IMR-90 (cell line): Measurements from ENCODE around the gene SH3BP5. TPM values are rescaled to one million over a fixed set of nuclear protein-coding genes. Genes with fewer than 3 reads are reported as not detected.

Experiments
- ATAC-seq: fragments of 200-7000 bp; cut with Tn5 transposase; 2 replicates; pipeline ENCODE4 v1.9.1; 2020; ENCODE audit warnings: low read depth, mild to moderate bottlenecking, moderate library complexity
- BruUV-seq: library from RNA; stranded (reverse); fragments of 400-500 nt; replicated peaks from 2 replicates; lab custom pipeline; 2021; lab: Mats Ljungman, UMichigan
- CTCF ChIA-PET: fragments of 300-600 bp; formaldehyde crosslinking; extraction: SDS; loops from one replicate; lab custom pipeline; 2021; ENCODE audit warnings: antibody characterized with exemption; lab: Yijun Ruan, JAX
- POLR2A ChIA-PET: fragments of 300-600 bp; sonication (Branson Sonifier 250); formaldehyde crosslinking; loops from one replicate; lab custom pipeline; 2022; ENCODE audit warnings: antibody characterized with exemption; ENCODE audit not compliant: unreplicated experiment; lab: Charles Lee
- DNase-seq: peaks from one replicate; pipeline ENCODE4 v3.0.0; 2013
- H2AFZ ChIP-seq: replicated peaks from 2 replicates; pipeline ENCODE3; 2013; ENCODE audit warnings: low read length, mild to moderate bottlenecking; ENCODE audit not compliant: poor library complexity
- H2AK5ac ChIP-seq: 2 replicates; pipeline ENCODE4 v1.6.1; 2013; ENCODE audit warnings: low read depth, low read length, inconsistent platforms
- H2AK9ac ChIP-seq: replicated peaks from 2 replicates; pipeline ENCODE3; 2013; ENCODE audit warnings: mild to moderate bottlenecking, low read depth, low read length, moderate library complexity; ENCODE audit not compliant: poor library complexity
- H2BK120ac ChIP-seq: 2 replicates; pipeline ENCODE4 v1.6.1; 2013; ENCODE audit warnings: low read depth, low read length, inconsistent platforms
- H2BK15ac ChIP-seq: 3 replicates; pipeline ENCODE4 v1.6.1; 2013; ENCODE audit warnings: low read depth, low read length, inconsistent platforms
- H2BK20ac ChIP-seq: 2 replicates; pipeline ENCODE4 v1.6.1; 2013; ENCODE audit warnings: low read depth, mild to moderate bottlenecking, inconsistent platforms, low read length, moderate library complexity
- H2BK5ac ChIP-seq: 2 replicates; pipeline ENCODE4 v1.6.1; 2013; ENCODE audit warnings: mild to moderate bottlenecking, low read depth, low read length, inconsistent platforms; ENCODE audit not compliant: poor library complexity, severe bottlenecking
- H3K14ac ChIP-seq: replicated peaks from 2 replicates; pipeline ENCODE4 v1.6.1; 2013; ENCODE audit warnings: low read depth, low read length, inconsistent platforms
- H3K18ac ChIP-seq: 2 replicates; pipeline ENCODE4 v1.6.1; 2013; ENCODE audit warnings: low read depth, low read length, control low read depth
- H3K23ac ChIP-seq: 2 replicates; pipeline ENCODE4 v1.6.1; 2013; ENCODE audit warnings: low read depth, low read length, inconsistent platforms
- H3K27ac ChIP-seq: 2 replicates; pipeline ENCODE4 v1.5.1; 2013; ENCODE audit warnings: mild to moderate bottlenecking, control low read depth, low read length; ENCODE audit not compliant: insufficient read depth
- H3K27me3 ChIP-seq: 2 replicates; pipeline ENCODE4 v1.6.1; 2013; ENCODE audit warnings: low read length; ENCODE audit not compliant: control insufficient read depth, insufficient read depth
- H3K36me3 ChIP-seq: 2 replicates; pipeline ENCODE4 v1.6.1; 2013; ENCODE audit warnings: low read length, mixed read lengths; ENCODE audit not compliant: control insufficient read depth, insufficient read depth
- H3K4ac ChIP-seq: 2 replicates; pipeline ENCODE4 v1.6.1; 2013; ENCODE audit warnings: low read depth, low read length, inconsistent platforms
- H3K4me1 ChIP-seq: 2 replicates; pipeline ENCODE4 v1.6.1; 2013; ENCODE audit warnings: low read length, mixed read lengths; ENCODE audit not compliant: control insufficient read depth, insufficient read depth
- H3K4me2 ChIP-seq: 2 replicates; pipeline ENCODE4 v1.6.1; 2013; ENCODE audit warnings: low read depth, mild to moderate bottlenecking, control low read depth, low read length, moderate library complexity
- H3K4me3 ChIP-seq: 2 replicates; pipeline ENCODE4 v1.5.1; 2013; ENCODE audit warnings: low read depth, mild to moderate bottlenecking, control low read depth, low read length, moderate library complexity; ENCODE audit not compliant: insufficient read depth
- H3K56ac ChIP-seq: 2 replicates; pipeline ENCODE4 v1.6.1; 2013; ENCODE audit warnings: low read length, inconsistent platforms; ENCODE audit not compliant: insufficient read depth; ENCODE audit errors: extremely low read depth
- H3K79me1 ChIP-seq, 2 experiments: 2 replicates each; pipeline ENCODE4 v1.6.1; 2013; ENCODE audit warnings: low read length in 2 of 2, inconsistent platforms in 1 of 2, low read depth in 1 of 2
- H3K9ac ChIP-seq: 2 replicates; pipeline ENCODE4 v1.6.1; 2013; ENCODE audit warnings: low read depth, low read length, control low read depth
- H3K9me1 ChIP-seq: 2 replicates; pipeline ENCODE4 v1.6.1; 2013; ENCODE audit warnings: low read length, inconsistent platforms; ENCODE audit not compliant: insufficient read depth
- H3K9me3 ChIP-seq: 2 replicates; pipeline ENCODE4 v1.6.1; 2013; ENCODE audit warnings: low read length; ENCODE audit not compliant: control insufficient read depth, insufficient read depth
- H4K20me1 ChIP-seq: 2 replicates; pipeline ENCODE4 v1.6.1; 2013; ENCODE audit warnings: low read length, inconsistent platforms; ENCODE audit not compliant: insufficient read depth
- H4K5ac ChIP-seq: 2 replicates; pipeline ENCODE4 v1.6.1; 2013; ENCODE audit warnings: mild to moderate bottlenecking, low read depth, low read length, control low read depth
- H4K8ac ChIP-seq, 2 experiments: 2 replicates each; pipeline ENCODE4 v1.6.1; 2013; ENCODE audit warnings: low read depth in 2 of 2, low read length in 2 of 2, control low read depth in 1 of 2, inconsistent platforms in 1 of 2
- H4K91ac ChIP-seq: 2 replicates; pipeline ENCODE4 v1.6.1; 2013; ENCODE audit warnings: low read depth, low read length, inconsistent platforms; ENCODE audit not compliant: insufficient read depth
- CHD1 ChIP-seq: IDR thresholded peaks from 2 replicates; pipeline ENCODE4 v1.6.1; 2012; ENCODE audit warnings: low read depth, low read length, improper control_type of control experiment
- FOS ChIP-seq: fragments of 150-350 bp; IDR thresholded peaks from 2 replicates; pipeline ENCODE4 v1.6.1; 2016; ENCODE audit warnings: low read depth, low read length
- WGBS, 2 experiments: methylation state at CpG; one replicate each; pipeline versions ENCODE4 v1.1.5 to v1.1.7; 2013; ENCODE audit warnings: missing lambda C conversion rate in 2 of 2; ENCODE audit not compliant: insufficient read length in 1 of 2; ENCODE audit errors: extremely low coverage in 2 of 2; 5-methylcytosine and 5-hydroxymethylcytosine counted together
- dilution Hi-C: fragments of 300-500 bp; cut with HindIII; formaldehyde crosslinking; loops from one replicate; pipeline ENCODE4 v1.14.3; 2018; ENCODE audit warnings: low sequenced_read_pairs; ENCODE audit not compliant: unreplicated experiment
- in situ Hi-C: fragments of 300-500 bp; cut with MboI; formaldehyde crosslinking; loops from 3 replicates; pipeline ENCODE4 v1.14.3; 2019; ENCODE audit warnings: low sequenced_read_pairs, inconsistent platforms, mixed read lengths
- intact Hi-C: fragments of 100-400 bp; cut with micrococcal nuclease; formaldehyde crosslinking; loops from 2 replicates; pipeline ENCODE4 v1.10.0; 2022
- polyA plus RNA-seq, 3 experiments: library from polyadenylated mRNA; depleted of rRNA; stranded (reverse); fragments of >200 nt; gene quantifications; 2 replicates each; pipeline ENCODE4 v1.2.3, GENCODE V29; 2012; ENCODE audit warnings: low replicate concordance in 1 of 3
- total RNA-seq: library from RNA; depleted of rRNA; stranded (reverse); fragments of >200 nt; gene quantifications from 2 replicates; pipeline ENCODE4 v1.2.3, GENCODE V29; 2012

The SH3BP5 gene
- total and polyA plus RNA-seq, 2 of the 4 experiments (the other 2 are of a cell fraction): 14.0 to 23.5 TPM

DNA sequence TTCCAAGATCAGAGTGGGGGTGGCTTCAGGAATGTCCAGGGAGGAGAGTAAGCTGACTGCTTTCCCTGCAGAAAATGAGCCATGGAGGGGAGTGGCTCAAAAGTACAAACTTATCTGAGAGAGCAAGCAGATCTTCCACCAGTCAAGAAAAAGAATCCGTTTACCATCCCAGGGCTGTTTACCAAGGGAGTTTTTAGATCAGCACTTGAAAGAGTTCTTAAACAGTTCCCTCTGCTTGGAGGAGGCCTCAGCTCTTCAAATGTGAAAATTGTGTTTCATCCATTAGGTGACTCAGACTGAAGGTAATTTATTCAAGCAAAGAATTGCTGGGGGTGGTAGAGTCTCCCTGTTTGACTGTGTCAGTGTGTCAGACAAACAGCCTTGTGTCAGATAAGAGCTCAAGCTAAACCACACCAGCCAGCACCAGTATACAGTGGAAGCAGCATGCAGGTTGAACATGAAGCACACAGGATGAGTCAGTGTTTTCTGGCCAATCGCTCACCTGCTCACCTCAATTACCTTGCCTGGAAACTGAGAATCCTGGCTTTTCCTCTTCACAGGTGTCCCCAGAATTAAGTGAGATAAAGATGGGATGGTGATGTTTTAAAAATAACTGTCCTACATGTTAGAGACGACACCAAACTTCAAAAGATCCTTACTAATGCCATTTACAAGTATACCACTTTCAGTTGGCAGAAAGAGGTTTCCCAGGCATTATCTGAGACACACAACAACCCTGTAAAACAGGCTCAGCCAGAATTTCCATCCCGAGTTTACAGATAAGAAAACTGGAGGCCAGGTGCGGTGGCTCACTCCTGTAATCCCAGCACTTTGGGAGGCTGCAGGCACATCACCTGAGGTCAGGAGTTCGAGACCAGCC lies 21.7 kb downstream of the SH3BP5 start:
- peaks cover 3% of the 10 kb centered on the region; the same call in 1 of the 2 replicates for H3K9me1 ChIP-seq
- TF ChIP-seq FOS (peak; percentile 25; the same call in 1 of the 2 replicates), CHD1 (no peak)
- no peak overlapping the region for H4K5ac ChIP-seq
- WGBS, 2 experiments: 100% methylated on average over 2 of the region's 6 CpGs; no CpG with 5 or more reads in 1 of the 2 experiments
- no peaks in the 10 kb centered on the region for H3K27me3 ChIP-seq
- no peak overlapping the region for H3K18ac ChIP-seq
- no peak overlapping the region for H3K4ac ChIP-seq
- no peak overlapping the region for H2BK5ac ChIP-seq
- no peak overlapping the region for H3K56ac ChIP-seq
- POLR2A ChIA-PET: no interaction called here
- intact Hi-C loops: no loop called here
- dilution Hi-C loops: no loop called here
- no peak overlapping the region for H3K4me3 ChIP-seq
- no peaks in the 10 kb centered on the region for H3K36me3 ChIP-seq
- H3K9ac ChIP-seq: no peak overlapping the region
- no peak overlapping the region for H2BK20ac ChIP-seq
- no TSS peak for BruUV-seq
- no peak overlapping the region for H2AK9ac ChIP-seq
- no peak overlapping the region for H2AK5ac ChIP-seq
- in situ Hi-C loops: no loop called here
- H3K14ac ChIP-seq: no peak overlapping the region
- H2BK120ac ChIP-seq: no peak overlapping the region
- H3K27ac ChIP-seq: no peak overlapping the region; the same call in 1 of the 2 replicates
- no peaks in the 10 kb centered on the region for H4K20me1 ChIP-seq
- H2BK15ac ChIP-seq: no peak overlapping the region
- H3K23ac ChIP-seq: no peak overlapping the region
- H2AFZ ChIP-seq: no peak overlapping the region
- no peaks in the 10 kb centered on the region; a peak in 1 of 4 replicates for H3K79me1 ChIP-seq
- no peak overlapping the region for H4K91ac ChIP-seq
- peaks cover 8% of the 10 kb centered on the region for H3K4me1 ChIP-seq
- CTCF ChIA-PET: no interaction called here
- H3K4me2 ChIP-seq: peak overlapping the region; percentile 24; the same call in 1 of the 2 replicates
- no peaks in the 10 kb centered on the region for H3K9me3 ChIP-seq
- peak; percentile 76 for DNase-seq
- H4K8ac ChIP-seq: no peak overlapping the region
- ATAC-seq: peak; percentile 96
